Transverse colon (tissue), 4 donors: ENCODE results near the gene PDE8A. TPM values are rescaled to one million over a fixed set of nuclear protein-coding genes. Genes with fewer than 3 reads are reported as not detected.

ENCODE experiments used
- DNase-seq: peaks from one replicate; pipeline ENCODE4 v3.0.0-alpha.2; 2019
- H3K27ac ChIP-seq, 4 donors: fragments of 200-600 bp; sonication (generic); 2 replicates each; pipeline ENCODE4 v1.5.1; 2016 to 2018; ENCODE audit warnings: inconsistent platforms in 4 of 4
- H3K27me3 ChIP-seq: fragments of 200-600 bp; sonication (generic); 2 replicates; pipeline ENCODE4 v1.5.1; 2017; ENCODE audit warnings: inconsistent platforms
- H3K36me3 ChIP-seq, 4 donors: fragments of 200-600 bp; sonication (generic); 2 replicates each; pipeline ENCODE4 v1.5.1; 2017 to 2019; ENCODE audit warnings: inconsistent platforms in 4 of 4
- H3K4me1 ChIP-seq, 4 donors: fragments of 200-600 bp; sonication (generic); 2 replicates each; pipeline ENCODE4 v1.5.1; 2017 to 2020; ENCODE audit warnings: inconsistent platforms in 4 of 4
- H3K4me3 ChIP-seq, 4 donors: fragments of 200-600 bp; sonication (generic); 1 replicate in 1 of 4; 2 replicates in 3 of 4; pipeline versions ENCODE4 v1.5.1 to v1.6.1; 2017 to 2019; ENCODE audit warnings: inconsistent platforms in 4 of 4
- H3K9me3 ChIP-seq, 2 donors: fragments of 200-600 bp; sonication (generic); 2 replicates each; pipeline ENCODE4 v1.5.1; 2017 to 2019; ENCODE audit warnings: inconsistent platforms in 2 of 2
- EP300 ChIP-seq: sonication (generic); formaldehyde crosslinking; IDR thresholded peaks from one replicate; pipeline ENCODE4 v1.6.1; 2017; ENCODE audit warnings: antibody characterized with exemption, low read depth
- POLR2A ChIP-seq: fragments of 450-650 bp; IDR thresholded peaks from one replicate; pipeline ENCODE4 v1.6.1; 2016; ENCODE audit warnings: antibody characterized with exemption, mild to moderate bottlenecking, moderate library complexity
- POLR2AphosphoS5 ChIP-seq, 3 donors: sonication (generic); formaldehyde crosslinking; IDR thresholded peaks; one replicate each; pipeline ENCODE4 v1.6.1; 2016; ENCODE audit warnings: antibody characterized with exemption in 3 of 3
- WGBS, 2 donors: methylation state at CpG; one replicate each; pipeline ENCODE4 v1.1.5; 2018; ENCODE audit warnings: low coverage in 1 of 2; 5-methylcytosine and 5-hydroxymethylcytosine counted together
- in situ Hi-C, 4 donors: fragments of 200-750 bp; cut with MboI; loops; one replicate each; pipeline versions ENCODE4 v1.15.0 to v1.15.1; 2017; ENCODE audit warnings: low sequenced_read_pairs in 3 of 4, low pct_ligation_motif_present in 1 of 4, low pct_unique_long_range_greater_than_20kb in 1 of 4
- intact Hi-C: fragments of 100-400 bp; cut with DNase I; formaldehyde crosslinking; loops from one replicate; pipeline ENCODE4 v1.15.1; 2023; ENCODE audit warnings: low total_unique reads
- total RNA-seq, 4 donors: library from RNA; depleted of rRNA; stranded (reverse); fragments of >200 nt; gene quantifications; one replicate each; pipeline ENCODE4 v1.1.0, GENCODE V29; 2016
- TF ChIP-seq, protein P1 (sequence below), 5 experiments: fragments of 200-600 bp in 3 of 5; fragments of 450-650 bp in 2 of 5; sonication (generic) in 3 of 5; IDR thresholded peaks; 1 replicate in 2 of 5; 2 replicates in 3 of 5; pipeline ENCODE4 v1.5.1; 2016 to 2017; ENCODE audit warnings: antibody characterized with exemption in 5 of 5, inconsistent platforms in 3 of 5, mild to moderate bottlenecking in 2 of 5, moderate library complexity in 1 of 5

The PDE8A gene
- total RNA-seq, 4 donors from 2014 or later, result 115 to 188 (median 165) TPM

DNA sequence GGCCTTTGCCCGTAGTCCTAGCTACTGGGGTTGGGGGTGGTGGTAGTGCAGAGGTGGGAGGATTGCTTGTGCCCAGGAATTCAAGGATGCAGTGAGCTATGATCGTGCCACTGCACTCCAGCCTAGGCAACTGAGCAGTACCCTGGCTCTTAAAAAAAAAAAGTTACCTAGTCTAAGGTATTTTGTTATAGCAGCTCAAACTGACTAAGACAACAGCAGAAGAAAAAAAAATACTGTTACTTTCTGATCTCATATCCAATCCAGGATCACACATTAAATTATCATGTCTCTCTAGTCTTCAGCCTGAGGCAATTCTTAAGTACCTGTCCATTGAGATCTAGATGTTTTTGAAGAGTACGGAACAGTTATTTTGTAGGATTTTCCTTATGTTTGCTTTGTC, 39.8 kb downstream of the PDE8A start:
- no peak for DNase-seq
- Histone ChIP-seq H3K4me3 (no peak overlapping the region), H3K9me3 (no peaks in the 10 kb centered on the region), H3K27me3 (no peaks in the 10 kb centered on the region), H3K27ac (no peak overlapping the region), H3K4me1 (peaks cover 18 to 64% (median 41%) of the 10 kb centered on the region in 4 donors), H3K36me3 (no peaks in the 10 kb centered on the region)
- TF ChIP-seq EP300 (no peak), POLR2AphosphoS5 (IDR thresholded peaks at IDR 0.05) (no peak), POLR2A (no peak)
- TF ChIP-seq, protein P1, sequence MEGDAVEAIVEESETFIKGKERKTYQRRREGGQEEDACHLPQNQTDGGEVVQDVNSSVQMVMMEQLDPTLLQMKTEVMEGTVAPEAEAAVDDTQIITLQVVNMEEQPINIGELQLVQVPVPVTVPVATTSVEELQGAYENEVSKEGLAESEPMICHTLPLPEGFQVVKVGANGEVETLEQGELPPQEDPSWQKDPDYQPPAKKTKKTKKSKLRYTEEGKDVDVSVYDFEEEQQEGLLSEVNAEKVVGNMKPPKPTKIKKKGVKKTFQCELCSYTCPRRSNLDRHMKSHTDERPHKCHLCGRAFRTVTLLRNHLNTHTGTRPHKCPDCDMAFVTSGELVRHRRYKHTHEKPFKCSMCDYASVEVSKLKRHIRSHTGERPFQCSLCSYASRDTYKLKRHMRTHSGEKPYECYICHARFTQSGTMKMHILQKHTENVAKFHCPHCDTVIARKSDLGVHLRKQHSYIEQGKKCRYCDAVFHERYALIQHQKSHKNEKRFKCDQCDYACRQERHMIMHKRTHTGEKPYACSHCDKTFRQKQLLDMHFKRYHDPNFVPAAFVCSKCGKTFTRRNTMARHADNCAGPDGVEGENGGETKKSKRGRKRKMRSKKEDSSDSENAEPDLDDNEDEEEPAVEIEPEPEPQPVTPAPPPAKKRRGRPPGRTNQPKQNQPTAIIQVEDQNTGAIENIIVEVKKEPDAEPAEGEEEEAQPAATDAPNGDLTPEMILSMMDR (IDR thresholded peaks at IDR 0.05), result no peak
- in situ Hi-C loops (no loop called here), intact Hi-C loops (no loop called here)
- whole genome bisulfite sequencing, 2 donors, result 91 to 97% methylated on average over 3 of the region's 3 CpGs

DNA sequence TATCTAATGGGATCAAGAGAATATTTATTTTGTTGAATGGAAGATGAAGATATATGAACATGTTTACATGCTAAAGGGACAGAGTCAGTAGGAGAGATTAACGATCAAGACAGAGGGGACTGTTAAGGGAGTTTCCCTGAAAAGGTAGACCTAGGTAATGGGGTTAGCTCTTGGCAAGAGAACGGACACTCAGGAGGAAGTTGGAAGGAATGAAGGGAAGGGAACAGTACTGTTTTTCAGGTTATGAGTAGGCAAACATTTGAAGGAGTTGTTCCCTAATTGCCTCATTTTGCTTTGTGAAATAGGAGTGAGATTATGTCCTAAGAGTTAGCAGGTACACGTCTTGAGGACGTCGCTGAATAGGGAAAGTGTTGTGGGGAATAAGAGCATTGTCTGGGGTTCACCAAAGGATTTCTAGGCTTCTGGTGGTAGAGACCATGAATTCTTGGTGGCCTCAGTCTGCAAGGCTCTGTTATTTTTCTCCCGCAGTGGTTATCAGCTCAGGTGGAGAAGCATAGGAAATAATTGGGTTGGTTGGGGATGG, 41.3 kb downstream of the PDE8A start:
- intact Hi-C loops (no loop called here), in situ Hi-C loops (no loop called here)
- TF ChIP-seq, protein P1 (IDR thresholded peaks at IDR 0.05), result no peak
- no peak for TF ChIP-seq POLR2A
- no peak for TF ChIP-seq EP300
- TF ChIP-seq POLR2AphosphoS5 (IDR thresholded peaks at IDR 0.05), result no peak
- Histone ChIP-seq H3K36me3 (no peaks in the 10 kb centered on the region), H3K27me3 (no peaks in the 10 kb centered on the region), H3K4me1 (peaks cover 21 to 76% (median 54%) of the 10 kb centered on the region in 4 donors), H3K9me3 (no peaks in the 10 kb centered on the region), H3K27ac (peak overlapping the region in 3 of 4 donors; percentile 37 to 81 (median 60)), H3K4me3 (no peak overlapping the region)
- 53 to 69% methylated on average over 6 of the region's 6 CpGs for WGBS, 2 donors
- no peak for DNase-seq

DNA sequence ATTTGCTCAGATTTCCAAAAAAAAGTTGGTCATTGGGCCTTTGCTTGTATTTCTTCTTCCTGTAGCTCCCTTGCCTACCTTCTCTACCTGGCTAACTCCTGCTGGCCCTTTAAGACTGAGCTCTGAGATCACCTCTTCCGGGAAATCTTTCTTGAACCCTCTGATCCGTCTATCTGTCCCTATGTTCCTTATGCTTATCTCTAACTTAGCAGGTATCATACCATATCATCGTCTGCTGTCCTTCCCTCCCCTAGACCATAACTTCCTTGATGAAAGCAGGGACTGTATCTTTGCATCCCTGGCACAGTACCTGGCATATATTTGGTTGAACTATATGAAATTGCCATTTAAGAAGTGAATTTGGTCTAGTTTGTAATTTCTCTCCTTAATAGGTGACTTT, 42.3 kb downstream of the PDE8A start:
- 49 to 60% methylated on average over 3 of the region's 3 CpGs for WGBS, 2 donors

DNA sequence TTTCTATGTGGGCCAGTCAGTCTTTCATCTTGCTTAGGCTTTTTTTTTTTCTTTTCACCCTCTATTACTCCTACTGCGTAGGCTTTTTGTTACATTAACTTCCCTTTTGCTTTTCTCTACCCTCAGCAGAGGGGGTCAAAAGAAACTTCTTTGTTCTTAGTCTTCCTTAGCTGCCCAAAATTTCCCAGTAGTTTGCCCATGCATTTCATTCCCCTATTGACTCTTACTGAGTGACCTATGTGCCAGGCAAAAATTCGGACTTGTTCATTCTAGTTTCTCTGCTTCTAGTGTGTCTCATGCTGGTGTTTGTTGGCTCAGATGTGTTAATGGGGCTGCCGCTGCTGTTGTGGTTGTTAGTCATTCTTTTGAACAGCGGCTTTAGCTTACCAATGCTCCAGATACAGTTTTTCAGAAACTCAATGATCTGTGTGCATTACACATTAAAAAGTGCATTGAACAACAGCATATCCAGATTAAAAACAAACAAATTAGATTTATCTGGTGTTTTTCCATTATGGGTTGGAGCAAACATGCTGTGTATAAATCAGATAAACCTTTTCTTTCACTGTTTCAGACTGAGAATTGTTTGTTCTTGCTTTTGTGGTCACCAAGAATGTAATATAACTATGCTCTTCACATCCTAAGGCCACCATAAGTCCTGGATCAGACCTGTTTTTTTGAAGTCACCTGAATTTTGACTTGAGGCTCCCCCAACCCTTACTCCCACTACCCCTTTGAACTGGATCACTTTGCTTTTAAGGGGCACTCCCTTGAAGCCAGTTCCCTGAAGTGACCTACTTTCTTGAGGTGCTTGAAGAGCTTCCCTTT, 43.1 kb downstream of the PDE8A start:
- 54 to 69% methylated on average over 4 of the region's 4 CpGs for whole genome bisulfite sequencing, 2 donors

More for the DNA sequence above, 42.3 kb downstream of the PDE8A start:
- in situ Hi-C loops (no loop called here), intact Hi-C loops (no loop called here)
- H3K4me3 ChIP-seq, result no peak overlapping the region
- no peaks in the 10 kb centered on the region for H3K9me3 ChIP-seq
- DNase-seq, result no peak
- no peaks in the 10 kb centered on the region for H3K27me3 ChIP-seq
- H3K36me3 ChIP-seq, result no peaks in the 10 kb centered on the region
- TF ChIP-seq, protein P1 (IDR thresholded peaks at IDR 0.05), result no peak
- no peak for TF ChIP-seq POLR2A
- TF ChIP-seq EP300, result no peak
- TF ChIP-seq POLR2AphosphoS5 (IDR thresholded peaks at IDR 0.05), result no peak
- H3K27ac ChIP-seq, result peak overlapping the region; percentile 43 to 81 (median 60)
- peaks cover 27 to 86% (median 59%) of the 10 kb centered on the region in 4 donors for H3K4me1 ChIP-seq

More for the DNA sequence above, 43.1 kb downstream of the PDE8A start:
- H3K4me1 ChIP-seq, result peaks cover 31 to 93% (median 64%) of the 10 kb centered on the region in 4 donors
- no peaks in the 10 kb centered on the region for H3K36me3 ChIP-seq
- no peaks in the 10 kb centered on the region for H3K27me3 ChIP-seq
- H3K4me3 ChIP-seq, result no peak overlapping the region
- intact Hi-C loops, result no loop called here
- in situ Hi-C loops, result no loop called here
- no peak for DNase-seq
- TF ChIP-seq, protein P1 (IDR thresholded peaks at IDR 0.05), result no peak
- TF ChIP-seq POLR2A, result no peak
- TF ChIP-seq EP300, result no peak
- no peak for TF ChIP-seq POLR2AphosphoS5 (IDR thresholded peaks at IDR 0.05)
- H3K27ac ChIP-seq, result peak overlapping the region; percentile 43 to 81 (median 60)
- H3K9me3 ChIP-seq, result no peaks in the 10 kb centered on the region
